Measurements from ENCODE around the gene USP36.

USP36 gene

GRCh38 chr17:78797213-78797612, 43.4 kb downstream of the USP36 start:
- Histone ChIP-seq H3F3A (ENCODE audit: control insufficient read depth, insufficient read depth) (no peaks in the 10 kb centered on the region), H3K4me2 (ENCODE audit: low read length) (no peak overlapping the region), H3K4me3 (ENCODE audit: low read length) (no peak overlapping the region), H3K27ac (ENCODE audit: low read depth, low read length) (no peak overlapping the region), H3K9me2 (replicated peaks; ENCODE audit: control insufficient read depth, low read length) (no peaks in the 10 kb centered on the region), H3K79me2 (ENCODE audit: control insufficient read depth, low read length) (peaks cover 5% of the 10 kb centered on the region; the same call in 1 of the 2 replicates), H3K36me3 (ENCODE audit: control insufficient read depth, low read length) (peaks cover 86% of the 10 kb centered on the region), H3K27me3 (ENCODE audit: control insufficient read depth, low read length) (no peaks in the 10 kb centered on the region), H3K4me1 (ENCODE audit: control insufficient read depth, low read length) (no peaks in the 10 kb centered on the region), H3K9me3 (ENCODE audit: control insufficient read depth, insufficient read depth, low read length) (no peaks in the 10 kb centered on the region), H4K20me1 (ENCODE audit: control insufficient read depth, insufficient read depth, low read depth, low read length) (no peaks in the 10 kb centered on the region)
- TF ChIP-seq CTCF (IDR thresholded peaks at IDR 0.05; ENCODE audit: low read depth, low read length, poor library complexity, severe bottlenecking) (no peak), EZH2phosphoT487 (IDR thresholded peaks at IDR 0.05; ENCODE audit: borderline replicate concordance, low read length) (no peak)

GRCh38 chr17:78796517-78796900, 44.1 kb downstream of the USP36 start:
- Histone ChIP-seq H3K9me2 (replicated peaks; ENCODE audit: control insufficient read depth, low read length) (no peaks in the 10 kb centered on the region), H3K4me1 (ENCODE audit: control insufficient read depth, low read length) (no peaks in the 10 kb centered on the region), H3K79me2 (ENCODE audit: control insufficient read depth, low read length) (peaks cover 3% of the 10 kb centered on the region; the same call in 1 of the 2 replicates), H3K4me3 (ENCODE audit: low read length) (no peak overlapping the region), H3K27ac (ENCODE audit: low read depth, low read length) (no peak overlapping the region), H3K9me3 (ENCODE audit: control insufficient read depth, insufficient read depth, low read length) (no peaks in the 10 kb centered on the region), H3K36me3 (ENCODE audit: control insufficient read depth, low read length) (peaks cover 89% of the 10 kb centered on the region), H3F3A (ENCODE audit: control insufficient read depth, insufficient read depth) (no peaks in the 10 kb centered on the region), H3K4me2 (ENCODE audit: low read length) (no peak overlapping the region), H4K20me1 (ENCODE audit: control insufficient read depth, insufficient read depth, low read depth, low read length) (no peaks in the 10 kb centered on the region), H3K27me3 (ENCODE audit: control insufficient read depth, low read length) (no peaks in the 10 kb centered on the region)
- TF ChIP-seq CTCF (IDR thresholded peaks at IDR 0.05; ENCODE audit: low read depth, low read length, poor library complexity, severe bottlenecking), result no peak
- TF ChIP-seq EZH2phosphoT487 (IDR thresholded peaks at IDR 0.05; ENCODE audit: borderline replicate concordance, low read length), result no peak

GRCh38 chr17:78795861-78796516, 44.6 kb downstream of the USP36 start:
- Histone ChIP-seq H3K27me3 (ENCODE audit: control insufficient read depth, low read length) (no peaks in the 10 kb centered on the region), H3K4me3 (ENCODE audit: low read length) (no peak overlapping the region), H3K36me3 (ENCODE audit: control insufficient read depth, low read length) (peaks cover 87% of the 10 kb centered on the region), H3K4me1 (ENCODE audit: control insufficient read depth, low read length) (no peaks in the 10 kb centered on the region), H3F3A (ENCODE audit: control insufficient read depth, insufficient read depth) (no peaks in the 10 kb centered on the region), H3K4me2 (ENCODE audit: low read length) (no peak overlapping the region), H3K27ac (ENCODE audit: low read depth, low read length) (no peak overlapping the region), H4K20me1 (ENCODE audit: control insufficient read depth, insufficient read depth, low read depth, low read length) (no peaks in the 10 kb centered on the region), H3K79me2 (ENCODE audit: control insufficient read depth, low read length) (peaks cover 2% of the 10 kb centered on the region; the same call in 1 of the 2 replicates), H3K9me2 (replicated peaks; ENCODE audit: control insufficient read depth, low read length) (no peaks in the 10 kb centered on the region), H3K9me3 (ENCODE audit: control insufficient read depth, insufficient read depth, low read length) (no peaks in the 10 kb centered on the region)
- TF ChIP-seq CTCF (IDR thresholded peaks at IDR 0.05; ENCODE audit: low read depth, low read length, poor library complexity, severe bottlenecking), result no peak
- no peak for TF ChIP-seq EZH2phosphoT487 (IDR thresholded peaks at IDR 0.05; ENCODE audit: borderline replicate concordance, low read length)
